AG10803 (cell line): ENCODE data around the gene CHID1.

Source experiments
- DNase-seq: peaks from one replicate; pipeline ENCODE4 v3.0.0; 2010; ENCODE audit warnings: low read depth
- H3K4me3 ChIP-seq: 2 replicates; pipeline ENCODE4 v1.5.1; 2011; ENCODE audit warnings: mild to moderate bottlenecking, low read length, control low read depth
- TF ChIP-seq, protein P1 (sequence below): conservative IDR thresholded peaks from 2 replicates; pipeline ENCODE4 v1.5.1; 2011; ENCODE audit warnings: mild to moderate bottlenecking, low read length, control low read depth, inconsistent platforms

Gene CHID1

DNA sequence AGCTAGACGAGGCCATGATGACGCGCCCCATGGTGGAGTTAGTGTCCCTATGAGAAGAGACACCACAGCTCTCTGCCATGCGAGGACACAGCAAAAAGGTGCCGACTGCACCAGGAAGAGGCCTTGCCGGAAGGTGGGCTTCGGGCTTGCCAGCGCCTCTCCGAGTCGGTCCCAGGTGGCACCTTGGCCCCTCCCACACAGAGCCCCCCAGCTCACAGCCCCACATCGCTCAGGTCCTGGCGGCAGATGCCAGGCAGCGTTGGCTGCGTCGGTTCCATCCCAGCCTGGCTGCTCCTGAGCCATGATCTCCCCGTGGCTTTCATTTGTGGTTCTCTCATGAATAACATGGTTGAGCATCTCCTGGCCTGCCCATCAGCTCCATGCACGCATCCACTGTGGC lies 24.0 kb downstream of the CHID1 start:
- TF ChIP-seq, protein P1, sequence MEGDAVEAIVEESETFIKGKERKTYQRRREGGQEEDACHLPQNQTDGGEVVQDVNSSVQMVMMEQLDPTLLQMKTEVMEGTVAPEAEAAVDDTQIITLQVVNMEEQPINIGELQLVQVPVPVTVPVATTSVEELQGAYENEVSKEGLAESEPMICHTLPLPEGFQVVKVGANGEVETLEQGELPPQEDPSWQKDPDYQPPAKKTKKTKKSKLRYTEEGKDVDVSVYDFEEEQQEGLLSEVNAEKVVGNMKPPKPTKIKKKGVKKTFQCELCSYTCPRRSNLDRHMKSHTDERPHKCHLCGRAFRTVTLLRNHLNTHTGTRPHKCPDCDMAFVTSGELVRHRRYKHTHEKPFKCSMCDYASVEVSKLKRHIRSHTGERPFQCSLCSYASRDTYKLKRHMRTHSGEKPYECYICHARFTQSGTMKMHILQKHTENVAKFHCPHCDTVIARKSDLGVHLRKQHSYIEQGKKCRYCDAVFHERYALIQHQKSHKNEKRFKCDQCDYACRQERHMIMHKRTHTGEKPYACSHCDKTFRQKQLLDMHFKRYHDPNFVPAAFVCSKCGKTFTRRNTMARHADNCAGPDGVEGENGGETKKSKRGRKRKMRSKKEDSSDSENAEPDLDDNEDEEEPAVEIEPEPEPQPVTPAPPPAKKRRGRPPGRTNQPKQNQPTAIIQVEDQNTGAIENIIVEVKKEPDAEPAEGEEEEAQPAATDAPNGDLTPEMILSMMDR = no peak
- no peak for DNase-seq
- H3K4me3 ChIP-seq = no peak overlapping the region

DNA sequence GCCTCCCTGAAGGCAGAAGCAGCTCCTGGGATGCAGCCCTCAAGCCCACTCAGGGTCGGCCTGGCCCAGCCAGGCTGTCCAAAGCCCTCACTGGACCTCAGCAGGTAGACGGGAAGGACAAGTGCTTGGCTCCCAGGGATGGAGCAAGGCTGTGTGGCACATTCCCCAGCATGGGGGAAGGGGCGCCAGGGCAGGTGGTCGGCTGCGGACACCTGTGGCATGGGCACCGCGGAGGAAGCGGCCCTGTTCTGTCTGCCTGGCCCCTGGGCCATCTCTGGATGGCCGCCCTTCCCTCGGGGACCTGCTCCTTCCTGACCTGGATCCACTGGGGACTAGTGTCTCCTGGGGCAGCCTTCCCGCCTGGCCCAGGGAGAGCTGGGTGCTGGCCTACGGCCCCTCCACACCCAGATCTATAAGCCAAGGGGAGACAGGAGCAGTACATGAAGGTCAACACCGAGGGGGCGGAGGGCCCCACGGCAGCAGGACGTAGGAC lies 26.0 kb downstream of the CHID1 start:
- no peak for DNase-seq
- H3K4me3 ChIP-seq = no peak overlapping the region
- TF ChIP-seq, protein P1 = no peak

DNA sequence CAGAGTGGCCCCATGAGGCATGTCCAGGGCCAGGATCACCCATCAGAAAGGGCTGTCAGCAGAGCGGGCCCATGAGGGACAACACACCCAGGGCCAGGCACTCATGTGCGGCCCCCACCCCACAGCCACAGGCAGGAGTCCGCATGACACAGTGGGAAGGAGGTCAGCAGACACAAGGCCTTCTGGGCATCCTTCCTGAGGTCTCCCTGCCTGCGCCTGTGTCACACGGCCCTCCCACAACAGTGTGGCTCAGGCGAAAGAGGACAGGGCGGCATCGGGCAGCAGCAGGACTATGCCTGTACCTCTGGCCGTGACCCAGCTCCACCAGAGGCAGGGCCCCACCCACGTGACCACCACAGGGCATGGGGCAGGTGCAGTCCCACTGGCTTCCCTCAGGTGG lies 27.1 kb downstream of the CHID1 start:
- no peak overlapping the region for H3K4me3 ChIP-seq
- no peak for DNase-seq
- TF ChIP-seq, protein P1 = no peak

DNA sequence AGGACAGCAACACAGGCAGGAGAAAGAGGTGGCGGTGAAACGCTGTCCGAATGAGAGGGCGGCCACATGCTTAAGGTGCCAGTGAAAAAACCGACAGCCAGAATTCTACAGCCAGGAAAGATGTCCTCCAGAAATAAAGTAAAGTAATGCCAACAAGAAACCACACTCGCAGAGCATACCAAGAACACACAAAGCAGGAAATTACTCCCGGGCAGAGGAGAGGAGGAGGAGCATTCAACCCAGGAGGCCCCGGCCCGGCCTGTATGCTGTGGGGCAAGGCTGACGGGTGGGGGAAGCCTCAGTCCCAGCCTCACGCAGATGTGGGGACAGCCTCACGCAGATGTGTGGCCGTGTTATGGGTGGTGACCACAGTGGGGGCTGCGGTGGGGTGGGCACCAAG lies 28.0 kb downstream of the CHID1 start:
- DNase-seq = peak; percentile 29
- TF ChIP-seq, protein P1 = no peak
- H3K4me3 ChIP-seq = no peak overlapping the region

DNA sequence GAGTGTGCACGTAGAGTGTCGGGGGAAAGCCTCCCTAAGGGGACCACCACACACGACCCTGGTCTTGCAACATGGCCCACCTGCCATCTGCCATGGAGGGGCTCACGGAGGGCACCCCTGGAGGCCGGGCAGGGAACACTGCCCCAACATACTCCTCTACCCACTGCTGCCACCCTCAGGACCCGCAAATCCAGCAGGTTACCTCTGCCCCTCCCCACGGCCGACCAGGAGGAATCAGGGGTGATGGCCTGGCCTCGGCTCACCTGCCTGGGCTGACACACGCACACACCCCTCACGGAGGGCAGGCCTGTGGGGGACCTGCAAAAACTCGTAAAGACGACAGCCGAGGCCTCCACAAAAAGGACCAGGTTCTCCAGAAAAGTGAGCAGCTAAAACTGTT lies 30.2 kb downstream of the CHID1 start:
- TF ChIP-seq, protein P1 = no peak
- no peak overlapping the region for H3K4me3 ChIP-seq
- no peak for DNase-seq

DNA sequence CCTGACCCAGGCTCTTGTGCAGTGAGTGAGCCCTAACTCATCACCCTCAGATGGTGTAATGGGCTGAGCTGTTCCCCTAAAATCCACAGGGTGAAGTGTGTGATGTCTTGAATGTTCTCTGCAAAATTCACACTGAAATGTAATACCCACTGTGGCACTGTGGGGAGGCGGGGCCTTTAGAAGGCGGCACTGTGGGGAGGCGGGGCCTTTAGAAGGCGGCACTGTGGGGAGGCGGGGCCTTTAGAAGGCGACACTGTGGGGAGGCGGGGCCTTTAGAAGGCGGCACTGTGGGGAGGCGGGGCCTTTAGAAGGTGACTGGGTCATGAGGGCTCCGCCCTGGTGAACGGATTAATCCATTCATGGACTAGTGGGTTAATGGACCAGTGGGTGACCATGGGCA lies 33.0 kb downstream of the CHID1 start:
- DNase-seq = no peak
- TF ChIP-seq, protein P1 = no peak
- H3K4me3 ChIP-seq = no peak overlapping the region

DNA sequence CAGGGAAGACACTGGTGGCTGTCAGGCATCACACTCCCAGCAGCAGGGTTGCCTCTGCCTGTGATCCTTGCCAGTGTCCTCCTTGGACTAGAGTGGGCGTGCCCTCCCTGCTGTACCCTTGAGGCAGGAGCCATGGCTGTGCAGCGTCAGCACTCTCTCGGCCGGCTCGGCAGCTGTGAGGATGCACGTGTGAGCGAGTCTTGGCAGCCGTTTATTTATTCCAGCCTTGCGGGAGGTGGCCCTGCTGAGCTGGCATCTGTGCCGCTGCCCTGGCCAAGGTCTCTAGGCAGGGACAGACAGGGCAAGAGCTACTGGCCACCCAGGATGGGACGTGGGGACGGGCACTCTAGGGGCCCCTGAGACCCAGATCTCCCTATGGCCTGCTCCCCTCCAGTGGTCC lies 34.1 kb downstream of the CHID1 start:
- TF ChIP-seq, protein P1 = no peak
- DNase-seq = peak; percentile 9
- no peak overlapping the region for H3K4me3 ChIP-seq
